Measurements from ENCODE around the gene TTLL5. TPM values are rescaled to one million over a fixed set of nuclear protein-coding genes. Genes with fewer than 3 reads are reported as not detected.

The TTLL5 gene
- total and polyA plus RNA-seq, 8 donors, result 10.1 to 48.4 (median 17.3) TPM

DNA sequence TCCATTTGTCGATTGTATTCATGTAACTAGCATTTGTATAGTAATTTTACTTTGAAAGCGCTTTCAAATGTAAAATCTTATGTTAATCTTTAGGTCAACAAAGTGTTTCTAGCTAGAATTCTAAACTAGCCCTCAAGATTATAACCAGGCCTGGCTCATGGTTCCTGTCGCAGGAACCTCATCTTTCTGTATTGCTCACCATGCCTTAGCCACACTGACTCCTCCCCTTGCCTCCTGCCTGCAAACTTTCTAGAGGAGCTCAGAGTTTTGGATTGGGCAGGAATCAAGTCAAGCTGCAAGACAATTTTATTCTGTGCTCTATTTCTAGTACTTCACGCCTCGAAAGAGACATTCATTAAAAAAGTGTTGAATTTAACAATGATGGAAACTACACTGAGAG is 220.9 kb downstream of the TTLL5 start:
- WGBS, 5 donors, result 93 to 98% (median 96%) methylated on average over 5 of the region's 5 CpGs
- DNase-seq, result no peak
- H3K36me3 ChIP-seq, result peaks cover 0 to 12% (median 8%) of the 10 kb centered on the region in 4 donors
- no peaks in the 10 kb centered on the region for H3K27me3 ChIP-seq
- H3K9me3 ChIP-seq, result no peaks in the 10 kb centered on the region
- no peak overlapping the region for H3K27ac ChIP-seq
- TF ChIP-seq, protein P1, sequence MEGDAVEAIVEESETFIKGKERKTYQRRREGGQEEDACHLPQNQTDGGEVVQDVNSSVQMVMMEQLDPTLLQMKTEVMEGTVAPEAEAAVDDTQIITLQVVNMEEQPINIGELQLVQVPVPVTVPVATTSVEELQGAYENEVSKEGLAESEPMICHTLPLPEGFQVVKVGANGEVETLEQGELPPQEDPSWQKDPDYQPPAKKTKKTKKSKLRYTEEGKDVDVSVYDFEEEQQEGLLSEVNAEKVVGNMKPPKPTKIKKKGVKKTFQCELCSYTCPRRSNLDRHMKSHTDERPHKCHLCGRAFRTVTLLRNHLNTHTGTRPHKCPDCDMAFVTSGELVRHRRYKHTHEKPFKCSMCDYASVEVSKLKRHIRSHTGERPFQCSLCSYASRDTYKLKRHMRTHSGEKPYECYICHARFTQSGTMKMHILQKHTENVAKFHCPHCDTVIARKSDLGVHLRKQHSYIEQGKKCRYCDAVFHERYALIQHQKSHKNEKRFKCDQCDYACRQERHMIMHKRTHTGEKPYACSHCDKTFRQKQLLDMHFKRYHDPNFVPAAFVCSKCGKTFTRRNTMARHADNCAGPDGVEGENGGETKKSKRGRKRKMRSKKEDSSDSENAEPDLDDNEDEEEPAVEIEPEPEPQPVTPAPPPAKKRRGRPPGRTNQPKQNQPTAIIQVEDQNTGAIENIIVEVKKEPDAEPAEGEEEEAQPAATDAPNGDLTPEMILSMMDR (IDR thresholded peaks at IDR 0.05), result no peak
- TF ChIP-seq POLR2AphosphoS5 (IDR thresholded peaks at IDR 0.05) (no peak), EP300 (IDR thresholded peaks at IDR 0.05) (no peak), POLR2A (IDR thresholded peaks at IDR 0.05) (no peak)
- peaks cover 1 to 19% (median 3%) of the 10 kb centered on the region in 4 donors for H3K4me1 ChIP-seq
- intact Hi-C loops (cut with DNase I; ENCODE audit: low total_unique reads), result no loop called here
- no peak overlapping the region for H3K4me3 ChIP-seq

DNA sequence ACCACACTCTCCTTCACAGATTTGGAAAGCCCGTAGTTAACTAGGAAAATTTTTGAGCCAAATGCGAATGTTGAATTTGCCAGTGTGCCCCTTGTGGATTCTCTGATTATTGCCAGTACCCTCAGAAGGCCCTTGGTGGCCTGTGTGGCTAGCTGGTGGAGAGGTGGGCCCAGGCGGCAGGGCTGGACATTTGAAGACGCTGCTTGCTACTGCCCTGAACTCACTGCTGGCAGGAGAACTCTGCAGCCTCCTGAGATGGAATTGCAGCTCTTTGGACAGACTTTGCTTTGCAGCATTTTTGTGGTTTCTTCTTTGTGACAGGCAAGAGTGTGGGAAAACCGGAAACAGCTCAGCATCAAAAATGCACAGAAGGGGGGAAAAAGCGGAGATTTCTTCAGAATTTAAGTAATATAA is 223.2 kb downstream of the TTLL5 start:
- Histone ChIP-seq H3K9me3 (no peaks in the 10 kb centered on the region), H3K36me3 (peaks cover 0 to 13% (median 9%) of the 10 kb centered on the region in 4 donors), H3K27me3 (no peaks in the 10 kb centered on the region), H3K4me1 (peaks cover 0 to 13% (median 0%) of the 10 kb centered on the region in 4 donors), H3K27ac (no peak overlapping the region), H3K4me3 (no peak overlapping the region)
- TF ChIP-seq EP300 (IDR thresholded peaks at IDR 0.05), result no peak
- WGBS, 5 donors, result 70 to 85% (median 72%) methylated on average over 6 of the region's 6 CpGs
- intact Hi-C loops (cut with DNase I; ENCODE audit: low total_unique reads), result no loop called here
- no peak for DNase-seq

DNA sequence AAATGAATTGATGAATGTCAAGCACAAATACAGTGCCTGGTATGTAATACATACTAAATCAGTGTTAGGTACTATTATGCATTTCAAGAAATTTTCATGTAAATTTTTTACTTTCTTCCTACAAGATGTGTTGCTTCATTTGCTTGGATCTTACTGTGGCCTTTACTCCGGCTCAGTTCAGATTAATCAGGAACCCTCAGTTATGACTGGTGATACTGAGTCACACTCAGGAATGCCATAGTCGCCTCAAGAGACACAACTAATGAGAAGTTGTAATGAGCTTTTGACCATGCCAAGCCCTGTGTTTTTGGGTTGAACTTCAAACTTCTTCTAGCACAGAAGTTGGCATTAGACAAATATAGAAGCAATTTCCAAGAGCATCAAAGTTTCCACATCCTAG is 224.8 kb downstream of the TTLL5 start:
- Histone ChIP-seq H3K4me3 (no peak overlapping the region), H3K9me3 (no peaks in the 10 kb centered on the region), H3K36me3 (peaks cover 0 to 13% (median 9%) of the 10 kb centered on the region in 4 donors), H3K27me3 (no peaks in the 10 kb centered on the region), H3K27ac (no peak overlapping the region), H3K4me1 (peaks cover 0 to 13% (median 0%) of the 10 kb centered on the region in 4 donors)
- intact Hi-C loops (cut with DNase I; ENCODE audit: low total_unique reads), result no loop called here
- TF ChIP-seq, protein P1 (IDR thresholded peaks at IDR 0.05), result no peak
- TF ChIP-seq EP300 (IDR thresholded peaks at IDR 0.05) (no peak), POLR2AphosphoS5 (IDR thresholded peaks at IDR 0.05) (no peak), POLR2A (IDR thresholded peaks at IDR 0.05) (no peak)
- DNase-seq, result no peak
- WGBS, 5 donors, result 70 to 91% (median 87%) methylated on average over 2 of the region's 2 CpGs

DNA sequence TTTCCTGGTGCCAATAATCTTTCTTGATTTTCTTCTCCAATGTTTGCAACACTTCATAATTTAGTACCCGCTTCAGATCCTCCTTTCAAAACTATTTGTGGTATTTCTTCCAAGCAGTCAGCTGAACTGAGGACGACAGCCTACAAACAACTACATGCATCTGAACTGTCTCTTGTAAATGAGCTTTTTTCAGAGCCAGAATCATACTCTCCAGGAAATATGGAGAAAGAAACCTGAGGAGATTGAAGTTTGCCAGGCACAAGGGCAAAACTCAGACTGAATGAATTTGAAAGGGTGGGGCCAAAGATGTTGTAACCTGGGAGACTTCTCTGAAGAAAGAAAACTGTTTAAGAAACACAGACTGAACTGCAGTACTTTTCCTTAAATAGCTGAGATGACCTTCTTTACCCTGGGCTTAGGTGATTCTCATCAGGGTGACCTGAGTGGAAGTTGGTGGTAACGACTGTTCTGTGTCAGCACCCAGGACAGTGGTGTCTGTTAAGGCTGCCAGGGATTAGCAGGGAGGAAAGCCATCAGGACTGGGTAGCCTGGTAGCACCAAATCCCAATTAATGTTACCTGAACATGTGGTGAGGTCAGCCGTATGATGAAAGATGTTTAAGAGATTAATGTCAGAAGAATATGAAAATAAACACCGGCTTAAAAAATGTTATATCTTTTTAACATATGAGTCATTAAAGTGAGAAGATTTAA is 225.7 kb downstream of the TTLL5 start:
- Histone ChIP-seq H3K27ac (no peak overlapping the region), H3K36me3 (peaks cover 0 to 13% (median 9%) of the 10 kb centered on the region in 4 donors), H3K4me3 (no peak overlapping the region), H3K4me1 (peaks cover 0 to 13% (median 0%) of the 10 kb centered on the region in 4 donors), H3K27me3 (no peaks in the 10 kb centered on the region), H3K9me3 (no peaks in the 10 kb centered on the region)
- WGBS, 5 donors, result 86 to 94% (median 90%) methylated on average over 5 of the region's 5 CpGs
- no peak for TF ChIP-seq EP300 (IDR thresholded peaks at IDR 0.05)
- TF ChIP-seq POLR2AphosphoS5 (IDR thresholded peaks at IDR 0.05), result no peak
- no peak for DNase-seq
- intact Hi-C loops (cut with DNase I; ENCODE audit: low total_unique reads), result no loop called here

DNA sequence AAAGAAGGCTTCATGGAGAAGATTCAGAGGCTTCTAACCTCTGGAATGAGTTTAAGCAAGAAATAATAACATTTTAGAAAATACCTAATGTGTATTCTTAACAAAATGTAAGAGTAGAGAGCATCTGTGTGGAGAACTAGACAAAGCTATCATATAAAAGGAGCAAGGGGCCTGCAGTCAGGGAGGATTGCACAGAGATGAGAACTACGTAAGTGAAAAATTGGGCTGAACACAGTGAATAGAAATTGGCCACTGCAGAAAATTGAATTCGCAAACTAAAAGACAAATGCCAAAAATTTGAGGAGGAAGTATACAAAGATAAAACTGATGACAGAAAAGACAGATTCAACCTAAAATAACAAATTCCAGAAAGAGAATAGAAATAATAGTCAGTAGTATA is 227.9 kb downstream of the TTLL5 start:
- no peak for DNase-seq
- H3K36me3 ChIP-seq, result peaks cover 0 to 5% (median 0%) of the 10 kb centered on the region in 4 donors
- H3K27me3 ChIP-seq, result no peaks in the 10 kb centered on the region
- no peak overlapping the region for H3K4me3 ChIP-seq
- TF ChIP-seq, protein P1 (IDR thresholded peaks at IDR 0.05), result no peak
- TF ChIP-seq POLR2AphosphoS5 (IDR thresholded peaks at IDR 0.05) (no peak), POLR2A (IDR thresholded peaks at IDR 0.05) (no peak), EP300 (IDR thresholded peaks at IDR 0.05) (no peak)
- peaks cover 0 to 5% (median 0%) of the 10 kb centered on the region in 4 donors for H3K4me1 ChIP-seq
- WGBS, 5 donors, result 96 to 99% (median 96%) methylated on average over 2 of the region's 2 CpGs
- no peaks in the 10 kb centered on the region for H3K9me3 ChIP-seq
- H3K27ac ChIP-seq, result no peak overlapping the region
- intact Hi-C loops (cut with DNase I; ENCODE audit: low total_unique reads), result no loop called here
